OCI-LY1 (cell line): ENCODE results near the gene PYROXD2.

Source experiments
- H2AFZ ChIP-seq: fragments of 200-600 bp; sonication (generic), shearing (Covaris generic); 2 replicates; pipeline ENCODE4 v1.6.0; 2014; ENCODE audit warnings: antibody characterized with exemption, mild to moderate bottlenecking, low read length
- H3F3A ChIP-seq: fragments of 200-600 bp; sonication (generic), shearing (Covaris generic); 2 replicates; pipeline ENCODE4 v1.6.0; 2014; ENCODE audit warnings: mild to moderate bottlenecking, antibody characterized with exemption, low read length, moderate library complexity; ENCODE audit not compliant: insufficient read depth
- H3K27ac ChIP-seq: fragments of 200-600 bp; sonication (generic); 2 replicates; pipeline ENCODE4 v1.5.1; 2014; ENCODE audit warnings: low read length, mixed run types, mild to moderate bottlenecking, low read depth; ENCODE audit not compliant: poor library complexity, severe bottlenecking
- H3K27me3 ChIP-seq: fragments of 200-600 bp; sonication (generic); 2 replicates; pipeline ENCODE4 v1.6.0; 2014; ENCODE audit warnings: antibody characterized with exemption, mild to moderate bottlenecking, low read length, moderate library complexity; ENCODE audit not compliant: insufficient read depth
- H3K36me3 ChIP-seq: fragments of 200-600 bp; sonication (generic); 2 replicates; pipeline ENCODE4 v1.6.1; 2014; ENCODE audit warnings: mild to moderate bottlenecking, antibody characterized with exemption, low read length, moderate library complexity, mixed read lengths; ENCODE audit not compliant: insufficient read depth
- H3K4me1 ChIP-seq: fragments of 200-600 bp; sonication (generic); 2 replicates; pipeline ENCODE4 v1.5.1; 2014; ENCODE audit warnings: mild to moderate bottlenecking, low read length, moderate library complexity; ENCODE audit not compliant: insufficient read depth, severe bottlenecking
- H3K4me2 ChIP-seq: fragments of 200-600 bp; sonication (generic), shearing (Covaris generic); 2 replicates; pipeline ENCODE4 v1.6.1; 2014; ENCODE audit warnings: low read length
- H3K4me3 ChIP-seq: fragments of 200-600 bp; sonication (generic); 2 replicates; pipeline ENCODE4 v1.5.1; 2014; ENCODE audit warnings: low read length, low read depth, mild to moderate bottlenecking, mixed read lengths; ENCODE audit not compliant: poor library complexity, severe bottlenecking
- H3K79me2 ChIP-seq: fragments of 200-600 bp; shearing (Covaris generic); 2 replicates; pipeline ENCODE4 v1.6.1; 2016; ENCODE audit warnings: mixed run types, low read length, mixed read lengths; ENCODE audit not compliant: insufficient read depth
- H3K9ac ChIP-seq: fragments of 200-600 bp; sonication (generic), shearing (Covaris generic); 2 replicates; pipeline ENCODE4 v1.6.1; 2014; ENCODE audit warnings: mild to moderate bottlenecking, low read length, mixed read lengths
- H3K9me2 ChIP-seq: fragments of 200-600 bp; sonication (generic), shearing (Covaris generic); 2 replicates; pipeline ENCODE4 v1.6.1; 2014; ENCODE audit warnings: low read depth, mild to moderate bottlenecking, low read length, mixed read lengths
- H3K9me3 ChIP-seq: fragments of 200-600 bp; shearing (Covaris generic); 2 replicates; pipeline ENCODE4 v1.6.1; 2014; ENCODE audit warnings: low read length, mixed read lengths
- H4K20me1 ChIP-seq: fragments of 200-600 bp; sonication (generic), shearing (Covaris generic); 2 replicates; pipeline ENCODE4 v1.6.0; 2016; ENCODE audit warnings: mild to moderate bottlenecking, low read length; ENCODE audit not compliant: insufficient read depth
- CTCF ChIP-seq: fragments of 200-600 bp; sonication (generic), shearing (Covaris generic); IDR thresholded peaks from 2 replicates; pipeline ENCODE4 v1.5.1; 2017; ENCODE audit warnings: mild to moderate bottlenecking, antibody characterized with exemption, low read length, moderate library complexity, mixed read lengths
- EZH2 ChIP-seq: fragments of 200-600 bp; sonication (generic), shearing (Covaris generic); IDR thresholded peaks from 2 replicates; pipeline ENCODE4 v1.8.0; 2017; ENCODE audit warnings: borderline replicate concordance, mixed run types, mild to moderate bottlenecking, antibody characterized with exemption, low read length, moderate library complexity, mixed read lengths

Gene PYROXD2

GRCh38 chr10:98432330-98432729, 17.3 kb upstream of the PYROXD2 start:
- Histone ChIP-seq H3K9ac (no peak overlapping the region), H2AFZ (no peak overlapping the region), H3K27ac (no peak overlapping the region), H3K27me3 (no peaks in the 10 kb centered on the region), H3K36me3 (peaks cover 60% of the 10 kb centered on the region), H3K9me2 (no peaks in the 10 kb centered on the region), H3K79me2 (no peaks in the 10 kb centered on the region), H3K4me2 (no peak overlapping the region), H3K4me1 (no peaks in the 10 kb centered on the region), H3K4me3 (no peak overlapping the region), H4K20me1 (no peaks in the 10 kb centered on the region), H3K9me3 (no peaks in the 10 kb centered on the region), H3F3A (no peaks in the 10 kb centered on the region)
- no peak for TF ChIP-seq EZH2
- TF ChIP-seq CTCF: no peak

GRCh38 chr10:98431016-98431415, 16.0 kb upstream of the PYROXD2 start:
- no peak overlapping the region for H3K4me2 ChIP-seq
- no peaks in the 10 kb centered on the region for H4K20me1 ChIP-seq
- H3K4me1 ChIP-seq: no peaks in the 10 kb centered on the region
- H3K9me2 ChIP-seq: no peaks in the 10 kb centered on the region
- H3K79me2 ChIP-seq: no peaks in the 10 kb centered on the region
- no peak overlapping the region for H2AFZ ChIP-seq
- H3K27me3 ChIP-seq: no peaks in the 10 kb centered on the region
- H3K27ac ChIP-seq: no peak overlapping the region
- no peaks in the 10 kb centered on the region for H3F3A ChIP-seq
- TF ChIP-seq EZH2: no peak
- TF ChIP-seq CTCF: no peak
- H3K4me3 ChIP-seq: no peak overlapping the region
- no peaks in the 10 kb centered on the region for H3K9me3 ChIP-seq
- H3K9ac ChIP-seq: no peak overlapping the region
- peaks cover 60% of the 10 kb centered on the region for H3K36me3 ChIP-seq

GRCh38 chr10:98430427-98430826, 15.4 kb upstream of the PYROXD2 start:
- H3K9me3 ChIP-seq: no peaks in the 10 kb centered on the region
- H4K20me1 ChIP-seq: no peaks in the 10 kb centered on the region
- H3K9ac ChIP-seq: no peak overlapping the region
- H3K4me2 ChIP-seq: no peak overlapping the region
- H3K79me2 ChIP-seq: no peaks in the 10 kb centered on the region
- no peaks in the 10 kb centered on the region for H3K4me1 ChIP-seq
- H3F3A ChIP-seq: no peaks in the 10 kb centered on the region
- H3K27me3 ChIP-seq: no peaks in the 10 kb centered on the region
- no peak overlapping the region for H2AFZ ChIP-seq
- no peak overlapping the region for H3K27ac ChIP-seq
- peaks cover 55% of the 10 kb centered on the region for H3K36me3 ChIP-seq
- H3K4me3 ChIP-seq: no peak overlapping the region
- no peaks in the 10 kb centered on the region for H3K9me2 ChIP-seq
- TF ChIP-seq CTCF: no peak
- TF ChIP-seq EZH2: no peak
